Heart left ventricle (tissue), 13 donors: ENCODE results near the gene HSPA4.

Experiments
- CTCF ChIP-seq, 12 donors: fragments of 200-600 bp; sonication (generic) in 4 of 12; IDR thresholded peaks; one replicate each; pipeline versions ENCODE4 v1.5.0 to v1.8.0; 2018 to 2022; ENCODE audit warnings: antibody characterized with exemption in 12 of 12, mild to moderate bottlenecking in 5 of 12
- POLR2A ChIP-seq, 2 donors: fragments of 450-650 bp; IDR thresholded peaks; one replicate each; pipeline ENCODE4 v1.6.1; 2017; ENCODE audit warnings: antibody characterized with exemption in 2 of 2, mild to moderate bottlenecking in 2 of 2, moderate library complexity in 2 of 2
- donor health status: ischemic (EF 13 %, LVEDD 7.1; RV severe dilation, severe dysfunction).
- donor health status: DM: no; HTN: yes; CAD: no.
- donor health status: DM: no; HTN: no; CAD: no.
- donor health status: ischemic (EF 25% LVEDD 6.9; RV normal size, moderate dysfunction).
- donor health status: ischemic (EF 25% LVEDD 5.7; RV mildly dilated, moderate dysfunction).
- donor health status: ischemic (EF 35%, LVEDD 5.7; RV mildly dilated, moderate dysfunction).
- donor health status: nonischemic (EF 11% LVEDD 7.7; RV severe dilation, severe dysfunction).
- donor health status: DM: yes; HTN: yes; CAD: no.
- donor health status: PGD.
- donor health status: ischemic (EF 29% LVEDD 5.4; RV normal size, mild dysfunction).
- donor health status: nonischemic (EF 23%, LVEDD 6.1; RV moderate dilation, normal function).

- TF ChIP-seq CTCF (IDR thresholded peaks at IDR 0.05) (no peak), POLR2A (IDR thresholded peaks at IDR 0.05) (no peak)
Measured at GRCh38 chr5:133119233-133119711, 67.5 kb downstream of the HSPA4 start.
